Fibroblast of villous mesenchyme (primary cell): ENCODE results near the gene CASP8. TPM values are rescaled to one million over a fixed set of nuclear protein-coding genes. Genes with fewer than 3 reads are reported as not detected.

Experiments used
- DNase-seq: peaks from one replicate; pipeline ENCODE4 v3.0.0-alpha.2; 2010; ENCODE audit warnings: low read depth
- H3K4me3 ChIP-seq: 2 replicates; pipeline ENCODE4 v1.5.1; 2011; ENCODE audit warnings: low read depth, mild to moderate bottlenecking, low read length
- total RNA-seq: library from RNA; depleted of rRNA; stranded (reverse); fragments of >200 nt; gene quantifications from 2 replicates; pipeline ENCODE4 v1.2.3, GENCODE V29; 2012
- TF ChIP-seq, protein P1 (sequence below): IDR thresholded peaks from 2 replicates; pipeline ENCODE4 v1.5.1; 2012; ENCODE audit warnings: low read depth, mild to moderate bottlenecking, low read length; ENCODE audit not compliant: insufficient read depth

The CASP8 gene
- total RNA-seq, 1 donor: 22.0 TPM

DNA sequence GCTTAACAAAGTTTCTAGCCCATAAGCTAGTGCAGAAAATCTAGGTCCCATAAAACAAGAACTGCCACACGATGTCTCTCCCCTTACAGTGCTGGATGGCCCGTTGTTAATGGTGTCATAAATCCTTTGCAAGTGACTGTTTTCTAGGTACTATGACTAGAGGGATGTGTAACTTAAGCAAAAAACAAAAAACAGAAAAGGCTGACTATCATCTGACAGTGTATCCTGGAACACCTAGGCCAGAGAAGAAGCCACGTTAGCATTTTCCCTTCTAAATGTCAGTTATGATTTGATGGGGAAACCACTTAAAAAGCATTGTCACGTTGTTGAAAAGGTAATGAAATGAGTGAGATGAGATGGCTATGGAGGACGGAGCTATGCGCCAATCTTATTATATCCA is 2.4 kb downstream of the CASP8 start:
- TF ChIP-seq, protein P1, sequence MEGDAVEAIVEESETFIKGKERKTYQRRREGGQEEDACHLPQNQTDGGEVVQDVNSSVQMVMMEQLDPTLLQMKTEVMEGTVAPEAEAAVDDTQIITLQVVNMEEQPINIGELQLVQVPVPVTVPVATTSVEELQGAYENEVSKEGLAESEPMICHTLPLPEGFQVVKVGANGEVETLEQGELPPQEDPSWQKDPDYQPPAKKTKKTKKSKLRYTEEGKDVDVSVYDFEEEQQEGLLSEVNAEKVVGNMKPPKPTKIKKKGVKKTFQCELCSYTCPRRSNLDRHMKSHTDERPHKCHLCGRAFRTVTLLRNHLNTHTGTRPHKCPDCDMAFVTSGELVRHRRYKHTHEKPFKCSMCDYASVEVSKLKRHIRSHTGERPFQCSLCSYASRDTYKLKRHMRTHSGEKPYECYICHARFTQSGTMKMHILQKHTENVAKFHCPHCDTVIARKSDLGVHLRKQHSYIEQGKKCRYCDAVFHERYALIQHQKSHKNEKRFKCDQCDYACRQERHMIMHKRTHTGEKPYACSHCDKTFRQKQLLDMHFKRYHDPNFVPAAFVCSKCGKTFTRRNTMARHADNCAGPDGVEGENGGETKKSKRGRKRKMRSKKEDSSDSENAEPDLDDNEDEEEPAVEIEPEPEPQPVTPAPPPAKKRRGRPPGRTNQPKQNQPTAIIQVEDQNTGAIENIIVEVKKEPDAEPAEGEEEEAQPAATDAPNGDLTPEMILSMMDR: no peak
- no peak for DNase-seq
- H3K4me3 ChIP-seq: no peak overlapping the region

DNA sequence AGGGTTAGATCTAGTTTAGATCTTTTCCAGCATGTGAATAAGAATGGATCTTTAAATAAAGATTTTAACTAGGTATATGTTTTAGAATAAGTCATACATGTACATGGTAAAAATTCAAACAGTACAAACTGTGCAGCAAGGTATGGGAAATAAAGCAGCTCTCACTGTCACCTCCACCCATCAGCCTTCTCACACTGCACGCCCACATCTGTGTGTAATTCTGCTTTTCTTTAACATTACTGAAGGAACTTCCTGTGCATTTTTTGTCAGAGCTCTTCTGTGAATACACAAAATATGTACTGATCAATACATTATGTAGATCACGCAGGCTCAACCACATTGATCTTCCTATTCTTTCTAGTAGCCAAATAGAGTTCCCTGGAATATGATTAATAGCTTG is 3.4 kb downstream of the CASP8 start:
- no peak overlapping the region for H3K4me3 ChIP-seq
- TF ChIP-seq, protein P1: no peak
- no peak for DNase-seq

- TF ChIP-seq, protein P1: no peak
- DNase-seq: no peak
- no peak overlapping the region for H3K4me3 ChIP-seq
Measured at GRCh38 chr2:201264472-201265173, 4.3 kb downstream of the CASP8 start.

GRCh38 chr2:201266629-201267028 is 6.3 kb downstream of the CASP8 start:
- TF ChIP-seq, protein P1: no peak
- no peak overlapping the region for H3K4me3 ChIP-seq
- no peak for DNase-seq

DNA sequence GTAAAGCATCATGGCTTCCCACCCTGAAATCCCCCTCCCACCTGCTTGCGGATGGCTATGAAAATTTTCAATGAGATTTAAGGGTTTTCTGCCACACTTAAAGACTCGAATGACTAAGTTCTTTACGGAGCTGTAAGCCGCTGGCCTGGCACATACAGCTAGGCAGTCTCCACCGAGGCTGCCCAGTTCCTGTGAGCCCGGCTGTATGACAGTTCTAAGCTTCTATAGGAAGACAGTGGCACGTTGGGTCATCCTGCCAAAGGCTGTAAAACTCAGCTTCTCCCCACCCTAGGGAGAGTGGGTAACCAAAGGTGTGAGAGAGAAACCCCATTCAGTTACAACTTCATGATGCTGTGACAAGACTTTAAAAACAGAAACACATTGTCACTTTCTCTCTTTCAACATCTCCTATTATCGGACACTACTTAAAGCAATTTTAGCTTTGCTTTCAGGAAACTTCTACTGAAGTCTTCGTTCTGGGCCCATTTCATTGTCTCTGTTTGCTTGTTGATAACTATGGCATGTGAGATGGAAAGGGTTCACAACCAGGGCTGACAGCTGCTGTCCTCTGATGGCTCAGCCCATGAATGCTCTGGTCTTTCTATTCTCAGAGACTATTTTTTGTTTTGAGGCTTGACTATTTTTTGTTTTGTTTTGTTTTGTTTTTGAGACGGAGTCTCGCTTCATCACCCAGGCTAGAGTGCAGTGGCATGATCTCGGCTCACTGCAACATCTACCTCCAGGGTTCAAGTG is 7.1 kb downstream of the CASP8 start:
- no peak for DNase-seq
- TF ChIP-seq, protein P1: no peak
- H3K4me3 ChIP-seq: no peak overlapping the region

GRCh38 chr2:201269764-201270163 is 9.4 kb downstream of the CASP8 start:
- TF ChIP-seq, protein P1: no peak
- no peak for DNase-seq
- no peak overlapping the region for H3K4me3 ChIP-seq
